ENCODE measurements around the gene SLC15A3. TPM values are rescaled to one million over a fixed set of nuclear protein-coding genes. Genes with fewer than 3 reads are reported as not detected.

Gene SLC15A3
- total RNA-seq, 1 experiment from 2014 or later, result 6.8 TPM

- Mint-ChIP-seq H3K36me3 (ENCODE audit: insufficient read depth, unreplicated experiment) (peaks cover 31% of the 10 kb centered on the region), H3K4me1 (ENCODE audit: low read depth, unreplicated experiment) (no peaks in the 10 kb centered on the region), H3K4me3 (ENCODE audit: low read depth, unreplicated experiment) (no peak overlapping the region), H3K27me3 (ENCODE audit: unreplicated experiment) (no peaks in the 10 kb centered on the region), H3K27ac (ENCODE audit: unreplicated experiment) (no peak overlapping the region), H3K9me3 (ENCODE audit: low read depth, unreplicated experiment) (no peaks in the 10 kb centered on the region)
- intact Hi-C loops (cut with micrococcal nuclease; ENCODE audit: unreplicated experiment), result no loop called here
- CTCF ChIA-PET, result no interaction called here
- no TSS peak for BruUV-seq (replicated peaks)
- TF ChIP-seq CTCF (IDR thresholded peaks at IDR 0.05; ENCODE audit: unreplicated experiment), result no peak
- no peak for DNase-seq
Observed at GRCh38 chr11:60895687-60896086, 56.3 kb downstream of the SLC15A3 start.

GRCh38 chr11:60891103-60891741 is 60.8 kb downstream of the SLC15A3 start:
- TF ChIP-seq CTCF (IDR thresholded peaks at IDR 0.05; ENCODE audit: unreplicated experiment), result no peak
- Mint-ChIP-seq H3K9me3 (ENCODE audit: low read depth, unreplicated experiment) (no peaks in the 10 kb centered on the region), H3K4me1 (ENCODE audit: low read depth, unreplicated experiment) (no peaks in the 10 kb centered on the region), H3K36me3 (ENCODE audit: insufficient read depth, unreplicated experiment) (peaks cover 8% of the 10 kb centered on the region), H3K4me3 (ENCODE audit: low read depth, unreplicated experiment) (no peak overlapping the region), H3K27ac (ENCODE audit: unreplicated experiment) (no peak overlapping the region), H3K27me3 (ENCODE audit: unreplicated experiment) (no peaks in the 10 kb centered on the region)
- CTCF ChIA-PET, result interaction anchor here (0.6 kb wide), 1 partner anchor 134 kb away, joined by 3 read pairs; the partner anchor contains the start of gene MS4A15
- BruUV-seq (replicated peaks), result no TSS peak
- no peak for DNase-seq
- intact Hi-C loops (cut with micrococcal nuclease; ENCODE audit: unreplicated experiment), result no loop called here

GRCh38 chr11:60890696-60891095 is 61.3 kb downstream of the SLC15A3 start:
- TF ChIP-seq CTCF (IDR thresholded peaks at IDR 0.05; ENCODE audit: unreplicated experiment), result no peak
- Mint-ChIP-seq H3K36me3 (ENCODE audit: insufficient read depth, unreplicated experiment) (peaks cover 6% of the 10 kb centered on the region), H3K9me3 (ENCODE audit: low read depth, unreplicated experiment) (no peaks in the 10 kb centered on the region), H3K4me1 (ENCODE audit: low read depth, unreplicated experiment) (no peaks in the 10 kb centered on the region), H3K4me3 (ENCODE audit: low read depth, unreplicated experiment) (no peak overlapping the region), H3K27ac (ENCODE audit: unreplicated experiment) (no peak overlapping the region), H3K27me3 (ENCODE audit: unreplicated experiment) (no peaks in the 10 kb centered on the region)
- BruUV-seq (replicated peaks), result no TSS peak
- CTCF ChIA-PET, result no interaction called here
- DNase-seq, result no peak
- intact Hi-C loops (cut with micrococcal nuclease; ENCODE audit: unreplicated experiment), result no loop called here

GRCh38 chr11:60889869-60890311 is 62.1 kb downstream of the SLC15A3 start:
- CTCF ChIA-PET, result interaction anchor here (0.7 kb wide), 1 partner anchor 118 kb away, joined by 4 read pairs; no protein-coding TSS in a partner anchor
- Mint-ChIP-seq H3K36me3 (ENCODE audit: insufficient read depth, unreplicated experiment) (peaks cover 6% of the 10 kb centered on the region), H3K27ac (ENCODE audit: unreplicated experiment) (no peak overlapping the region), H3K27me3 (ENCODE audit: unreplicated experiment) (no peaks in the 10 kb centered on the region), H3K4me3 (ENCODE audit: low read depth, unreplicated experiment) (no peak overlapping the region), H3K9me3 (ENCODE audit: low read depth, unreplicated experiment) (no peaks in the 10 kb centered on the region), H3K4me1 (ENCODE audit: low read depth, unreplicated experiment) (no peaks in the 10 kb centered on the region)
- DNase-seq, result no peak
- BruUV-seq (replicated peaks), result no TSS peak
- intact Hi-C loops (cut with micrococcal nuclease; ENCODE audit: unreplicated experiment), result no loop called here
- no peak for TF ChIP-seq CTCF (IDR thresholded peaks at IDR 0.05; ENCODE audit: unreplicated experiment)

All from Calu3 (cell line).